ENCODE results near the gene CLIC3. TPM values are rescaled to one million over a fixed set of nuclear protein-coding genes. Genes with fewer than 3 reads are reported as not detected.
"Not testable (repeated sequence)": the region's sequence is repeated elsewhere in the genome, so short reads cannot be mapped to it uniquely, and the experiment has no call there.

Gene CLIC3
- total RNA-seq, 2 experiments from 2014 or later, result not detected

DNA sequence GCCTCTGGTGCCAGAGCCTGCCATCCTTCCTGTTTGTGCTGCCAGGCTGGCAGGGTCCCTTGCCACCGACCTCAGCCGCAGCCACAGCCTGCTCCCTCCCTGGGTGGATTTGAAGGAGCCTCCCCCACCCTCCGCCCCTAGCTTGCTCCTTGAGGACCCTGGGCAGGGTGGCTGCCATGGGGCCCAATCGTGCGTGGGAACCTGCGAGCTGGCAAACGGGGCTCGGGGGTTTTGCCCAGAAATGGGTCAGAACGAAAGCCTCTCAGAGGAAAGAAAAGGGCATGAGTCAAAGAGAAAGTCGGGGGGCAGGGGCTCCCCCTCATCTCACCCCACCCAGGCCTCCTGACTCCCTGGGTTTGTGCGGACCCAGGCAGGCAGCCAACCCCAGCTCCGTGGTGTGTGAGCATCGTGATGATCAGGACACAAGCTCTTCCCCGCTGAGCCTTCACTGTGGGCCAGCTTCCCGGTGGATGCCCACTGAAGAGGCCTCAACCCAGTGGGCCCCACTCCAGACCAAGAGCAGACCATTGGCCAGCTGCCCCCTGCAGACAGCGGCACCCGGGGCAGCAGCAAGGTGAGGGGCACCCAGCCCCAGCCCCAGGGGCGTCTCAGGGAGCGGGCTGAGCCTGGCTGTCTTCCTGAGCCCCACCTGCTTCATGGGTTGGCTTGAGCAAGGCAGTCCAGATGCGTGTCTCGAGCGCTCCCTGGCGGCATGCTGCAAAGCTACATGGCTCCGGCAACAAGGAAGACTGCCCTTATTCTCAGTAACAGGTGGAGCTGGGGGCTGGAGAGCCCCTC is 38.5 kb upstream of the CLIC3 start:
- Histone ChIP-seq H3K27ac (ENCODE audit: low read depth, low read length, poor library complexity, severe bottlenecking) (no peak overlapping the region), H3K79me2 (ENCODE audit: insufficient read depth, low read depth, low read length) (no peaks in the 10 kb centered on the region), H3K9me3 (ENCODE audit: low read length) (no peaks in the 10 kb centered on the region), H4K20me1 (ENCODE audit: insufficient read depth, low read length) (no peaks in the 10 kb centered on the region), H3K4me3 (ENCODE audit: low read depth, low read length, poor library complexity, severe bottlenecking) (no peak overlapping the region), H3K9me2 (ENCODE audit: insufficient read depth, low read length) (no peaks in the 10 kb centered on the region), H3K4me2 (ENCODE audit: low read length) (peak overlapping the region; percentile 36), H2AFZ (ENCODE audit: low read length) (no peak overlapping the region), H3K4me1 (ENCODE audit: insufficient read depth, low read length, poor library complexity, severe bottlenecking) (peaks cover 30% of the 10 kb centered on the region), H3K36me3 (ENCODE audit: insufficient read depth, low read length) (no peaks in the 10 kb centered on the region)
- ChIA-PET POLR2A (interaction anchor here (0.6 to 0.9 kb wide), 2 partner anchors 59 to 87 kb away, joined by 3 read pairs; no protein-coding TSS in a partner anchor), CTCF (ENCODE audit: unreplicated experiment) (interaction anchor here (0.6 to 1.5 kb wide), 9 partner anchors 9 to 342 kb away, joined by 3 to 8 read pairs (median 3); partner anchors contain the start of gene FBXW5)
- peak; percentile 90 for DNase-seq (ENCODE audit: low spot score)
- peak; percentile 88 for TF ChIP-seq CTCF (conservative IDR thresholded peaks at IDR 0.05; ENCODE audit: low read length)
- TF ChIP-seq EZH2phosphoT487 (IDR thresholded peaks at IDR 0.05; ENCODE audit: borderline replicate concordance, low read depth, low read length), result no peak
- intact Hi-C loops (cut with micrococcal nuclease; ENCODE audit: unreplicated experiment), result loop anchor here (1.0 kb wide), 1 partner anchor 248 kb away; no protein-coding TSS in a partner anchor
- no TSS peak for BruUV-seq (replicated peaks)

- Histone ChIP-seq H3K9me3 (ENCODE audit: low read length) (no peaks in the 10 kb centered on the region), H3K4me2 (ENCODE audit: low read length) (no peak overlapping the region), H3K9me2 (ENCODE audit: insufficient read depth, low read length) (no peaks in the 10 kb centered on the region), H3K27ac (ENCODE audit: low read depth, low read length, poor library complexity, severe bottlenecking) (no peak overlapping the region), H3K79me2 (ENCODE audit: insufficient read depth, low read depth, low read length) (no peaks in the 10 kb centered on the region), H3K4me3 (ENCODE audit: low read depth, low read length, poor library complexity, severe bottlenecking) (no peak overlapping the region), H3K36me3 (ENCODE audit: insufficient read depth, low read length) (no peaks in the 10 kb centered on the region), H4K20me1 (ENCODE audit: insufficient read depth, low read length) (no peaks in the 10 kb centered on the region), H2AFZ (ENCODE audit: low read length) (no peak overlapping the region), H3K4me1 (ENCODE audit: insufficient read depth, low read length, poor library complexity, severe bottlenecking) (peaks cover 34% of the 10 kb centered on the region)
- ChIA-PET POLR2A (interaction anchor here (0.6 to 0.9 kb wide), 2 partner anchors 58 to 86 kb away, joined by 3 read pairs; no protein-coding TSS in a partner anchor), CTCF (ENCODE audit: unreplicated experiment) (interaction anchor here (0.6 to 1.5 kb wide), 2 partner anchors 86 to 307 kb away, joined by 6 to 8 read pairs; no protein-coding TSS in a partner anchor)
- intact Hi-C loops (cut with micrococcal nuclease; ENCODE audit: unreplicated experiment), result no loop called here
- no TSS peak for BruUV-seq (replicated peaks)
- TF ChIP-seq EZH2phosphoT487 (IDR thresholded peaks at IDR 0.05; ENCODE audit: borderline replicate concordance, low read depth, low read length) (no peak), CTCF (conservative IDR thresholded peaks at IDR 0.05; ENCODE audit: low read length) (no peak)
- DNase-seq (ENCODE audit: low spot score), result no peak
These were observed 37.8 kb upstream of the CLIC3 start for GRCh38 chr9:137034039-137034708.

- POLR2A ChIA-PET; DNase-seq (ENCODE audit: low spot score); H3K4me3 ChIP-seq (ENCODE audit: low read depth, low read length, poor library complexity, severe bottlenecking); H3K36me3 ChIP-seq (ENCODE audit: insufficient read depth, low read length); H4K20me1 ChIP-seq (ENCODE audit: insufficient read depth, low read length); intact Hi-C loops (cut with micrococcal nuclease; ENCODE audit: unreplicated experiment); H2AFZ ChIP-seq (ENCODE audit: low read length); H3K9me3 ChIP-seq (ENCODE audit: low read length); H3K9me2 ChIP-seq (ENCODE audit: insufficient read depth, low read length); CTCF ChIA-PET (ENCODE audit: unreplicated experiment); H3K79me2 ChIP-seq (ENCODE audit: insufficient read depth, low read depth, low read length); H3K4me2 ChIP-seq (ENCODE audit: low read length); BruUV-seq (replicated peaks); H3K27ac ChIP-seq (ENCODE audit: low read depth, low read length, poor library complexity, severe bottlenecking): not testable (repeated sequence)
- H3K4me1 ChIP-seq (ENCODE audit: insufficient read depth, low read length, poor library complexity, severe bottlenecking), result peaks cover 41% of the 10 kb centered on the region
These were observed 37.1 kb upstream of the CLIC3 start for GRCh38 chr9:137033481-137033880.
